Tracheal epithelial cell (primary cell): ENCODE results near the gene ADRA2C. TPM values are rescaled to one million over a fixed set of nuclear protein-coding genes. Genes with fewer than 3 reads are reported as not detected.

Experiments used
- total RNA-seq: library from RNA; depleted of rRNA; stranded (reverse); fragments of >200 nt; gene quantifications from 2 replicates; pipeline ENCODE4 v1.2.1, GENCODE V29; 2014

Gene ADRA2C
- total RNA-seq, result 0.72 TPM in 1 of 2 replicates, not detected in the other

GRCh38 chr4:3766036-3766784 lies at the start of gene ADRA2C:
ADRA2C (plus strand) TSS chr4:3766385; CDS start chr4:3766607, 222 bp downstream.

Other genes starting within 250 kb of the ADRA2C start
- 85.3 and 99.7 TPM in 2 replicates for gene LRPAP1, start 234.0 kb upstream of the ADRA2C start, total RNA-seq